OCI-LY7 (cell line): ENCODE data around the gene TAF11L8. TPM values are rescaled to one million over a fixed set of nuclear protein-coding genes. Genes with fewer than 3 reads are reported as not detected.
"Not testable (repeated sequence)": the region's sequence is repeated elsewhere in the genome, so short reads cannot be mapped to it uniquely, and the experiment has no call there.

Experiments
- BruUV-seq: library from RNA; stranded (reverse); fragments of 400-500 nt; replicated peaks from 2 replicates; lab custom pipeline; 2021; lab: Mats Ljungman, UMichigan
- CTCF ChIA-PET: fragments of 300-600 bp; sonication (Branson Sonifier 250); formaldehyde crosslinking; loops from one replicate; lab custom pipeline; 2022; ENCODE audit warnings: antibody characterized with exemption; ENCODE audit not compliant: unreplicated experiment; lab: Charles Lee
- POLR2A ChIA-PET: fragments of 300-600 bp; sonication (Branson Sonifier 250); formaldehyde crosslinking; loops from one replicate; lab custom pipeline; 2022; ENCODE audit warnings: antibody characterized with exemption; lab: Charles Lee
- DNase-seq: peaks from one replicate; pipeline ENCODE4 v3.0.0-alpha.2; 2015; ENCODE audit warnings: low spot score
- H2AFZ ChIP-seq: fragments of 200-600 bp; sonication (generic), shearing (Covaris generic); 2 replicates; pipeline ENCODE4 v1.6.1; 2014; ENCODE audit warnings: mild to moderate bottlenecking, antibody characterized with exemption, low read length, moderate library complexity
- H3K27ac ChIP-seq: fragments of 200-600 bp; sonication (generic); 2 replicates; pipeline ENCODE4 v1.5.1; 2014; ENCODE audit warnings: mixed run types, low read depth, mild to moderate bottlenecking, moderate library complexity, low read length, inconsistent platforms; ENCODE audit not compliant: poor library complexity, severe bottlenecking
- H3K36me3 ChIP-seq: fragments of 200-600 bp; sonication (generic); 2 replicates; pipeline ENCODE4 v1.6.1; 2014; ENCODE audit warnings: mild to moderate bottlenecking, antibody characterized with exemption, low read length, moderate library complexity, mixed read lengths; ENCODE audit not compliant: insufficient read depth
- H3K4me1 ChIP-seq: fragments of 200-600 bp; sonication (generic); 2 replicates; pipeline ENCODE4 v1.5.1; 2014; ENCODE audit warnings: mild to moderate bottlenecking, low read length; ENCODE audit not compliant: insufficient read depth, poor library complexity, severe bottlenecking
- H3K4me2 ChIP-seq: fragments of 200-600 bp; sonication (generic); 2 replicates; pipeline ENCODE4 v1.6.1; 2014; ENCODE audit warnings: mild to moderate bottlenecking, low read length
- H3K4me3 ChIP-seq: fragments of 200-600 bp; sonication (generic); 2 replicates; pipeline ENCODE4 v1.5.1; 2014; ENCODE audit warnings: mild to moderate bottlenecking, low read depth, low read length; ENCODE audit not compliant: poor library complexity, severe bottlenecking
- H3K79me2 ChIP-seq: fragments of 200-600 bp; sonication (generic); 2 replicates; pipeline ENCODE4 v1.6.1; 2016; ENCODE audit warnings: low read depth, mild to moderate bottlenecking, low read length, moderate library complexity, mixed read lengths; ENCODE audit not compliant: insufficient read depth
- H3K9me2 ChIP-seq: fragments of 200-600 bp; sonication (generic); 2 replicates; pipeline ENCODE4 v1.6.1; 2016; ENCODE audit warnings: mild to moderate bottlenecking, low read length, mixed read lengths; ENCODE audit not compliant: insufficient read depth
- H3K9me3 ChIP-seq: fragments of 200-600 bp; sonication (generic); 2 replicates; pipeline ENCODE4 v1.6.1; 2014; ENCODE audit warnings: mild to moderate bottlenecking, mixed run types, low read length, mixed read lengths
- H4K20me1 ChIP-seq: fragments of 200-600 bp; sonication (generic); 2 replicates; pipeline ENCODE4 v1.6.1; 2014; ENCODE audit warnings: mild to moderate bottlenecking, antibody characterized with exemption, low read length, moderate library complexity, mixed read lengths; ENCODE audit not compliant: insufficient read depth
- CTCF ChIP-seq: fragments of 200-600 bp; sonication (generic); conservative IDR thresholded peaks from 2 replicates; pipeline ENCODE4 v1.5.1; 2014; ENCODE audit warnings: mild to moderate bottlenecking, antibody characterized with exemption, low read length, moderate library complexity, mixed read lengths
- EZH2phosphoT487 ChIP-seq: fragments of 200-600 bp; sonication (generic); IDR thresholded peaks from 2 replicates; pipeline ENCODE4 v1.6.1; 2018; ENCODE audit warnings: low read depth, borderline replicate concordance, mild to moderate bottlenecking, mixed run types, antibody characterized with exemption, low read length, moderate library complexity, mixed read lengths
- intact Hi-C: fragments of 100-400 bp; cut with micrococcal nuclease; formaldehyde crosslinking; loops from one replicate; pipeline ENCODE4 v1.10.0; 2022; ENCODE audit not compliant: unreplicated experiment
- total RNA-seq, 2 experiments: library from RNA; depleted of rRNA in 1 of 2; stranded (reverse); fragments of >200 nt in 1 of 2; shearing (Covaris generic) in 1 of 2; gene quantifications; 2 replicates each; pipeline ENCODE4 v1.2.3, GENCODE V29; 2014 to 2022

Gene TAF11L8
- total RNA-seq, 2 experiments from 2014 or later, result not detected

GRCh38 chr5:17614872-17615605 lies 24.3 kb upstream of the TAF11L8 start:
- Histone ChIP-seq H4K20me1 (no peaks in the 10 kb centered on the region), H3K27ac (no peak overlapping the region), H3K9me2 (no peaks in the 10 kb centered on the region), H3K4me1 (no peaks in the 10 kb centered on the region), H3K9me3 (no peaks in the 10 kb centered on the region), H3K79me2 (no peaks in the 10 kb centered on the region), H3K4me3 (no peak overlapping the region), H3K4me2 (no peak overlapping the region), H2AFZ (no peak overlapping the region), H3K36me3 (no peaks in the 10 kb centered on the region)
- TF ChIP-seq EZH2phosphoT487 (no peak), CTCF (no peak)
- intact Hi-C loops, result no loop called here
- BruUV-seq, result no TSS peak
- no peak for DNase-seq
- CTCF ChIA-PET, result no interaction called here
- POLR2A ChIA-PET, result no interaction called here

GRCh38 chr5:17610092-17610491 lies 19.3 kb upstream of the TAF11L8 start, which contains the start of gene TAF11L12:
TAF11L12 (plus strand) TSS chr5:17610392.
- BruUV-seq, result not testable (repeated sequence)

GRCh38 chr5:17607461-17607860 lies 16.7 kb upstream of the TAF11L8 start:
- DNase-seq, intact Hi-C loops, POLR2A ChIA-PET, H3K79me2 ChIP-seq, H3K4me2 ChIP-seq, H3K4me3 ChIP-seq, H2AFZ ChIP-seq, H3K9me2 ChIP-seq, BruUV-seq, H4K20me1 ChIP-seq, H3K9me3 ChIP-seq, CTCF ChIA-PET, H3K27ac ChIP-seq, H3K4me1 ChIP-seq, H3K36me3 ChIP-seq: not testable (repeated sequence)

More at GRCh38 chr5:17610092-17610491, 19.3 kb upstream of the TAF11L8 start, which contains the start of gene TAF11L12:
- H3K9me2 ChIP-seq, H3K36me3 ChIP-seq, H3K9me3 ChIP-seq, intact Hi-C loops, H4K20me1 ChIP-seq, CTCF ChIA-PET, DNase-seq, H3K4me1 ChIP-seq, H3K4me2 ChIP-seq, POLR2A ChIA-PET, H3K79me2 ChIP-seq, H2AFZ ChIP-seq, H3K27ac ChIP-seq, H3K4me3 ChIP-seq: not testable (repeated sequence)
